ENCODE data around the gene LLGL2. TPM values are rescaled to one million over a fixed set of nuclear protein-coding genes. Genes with fewer than 3 reads are reported as not detected.
A peak's percentile ranks its signal among the peaks of the same experiment; 100 is the strongest.

LLGL2 gene
- total RNA-seq, 2 donors from 2014 or later, result 4.1 to 8.5 TPM

GRCh38 chr17:75512926-75513640 lies 12.4 kb upstream of the LLGL2 start:
- DNase-seq (ENCODE audit: low spot score), result no peak

GRCh38 chr17:75513641-75514000 lies 11.9 kb upstream of the LLGL2 start:
- peaks cover 17% of the 10 kb centered on the region for H3K36me3 ChIP-seq
- peak overlapping the region; percentile 93 to 97 for H3K27ac ChIP-seq
- TF ChIP-seq CTCF (IDR thresholded peaks at IDR 0.05), result no peak
- H3K4me1 ChIP-seq, result peaks cover 0 to 72% of the 10 kb centered on the region in 2 donors
- H3K9me3 ChIP-seq, result no peaks in the 10 kb centered on the region
- H3K4me3 ChIP-seq, result peak overlapping the region; percentile 95 to 99
- DNase-seq (ENCODE audit: low spot score), result no peak
- no peaks in the 10 kb centered on the region for H3K27me3 ChIP-seq

More at GRCh38 chr17:75512926-75513640, 12.4 kb upstream of the LLGL2 start:
- H3K9me3 ChIP-seq, result no peaks in the 10 kb centered on the region
- peaks cover 17% of the 10 kb centered on the region for H3K36me3 ChIP-seq
- peak overlapping the region; percentile 95 to 99 for H3K4me3 ChIP-seq
- peaks cover 0 to 77% of the 10 kb centered on the region in 2 donors for H3K4me1 ChIP-seq
- peak overlapping the region; percentile 93 to 97 for H3K27ac ChIP-seq
- H3K27me3 ChIP-seq, result no peaks in the 10 kb centered on the region
- no peak for TF ChIP-seq CTCF (IDR thresholded peaks at IDR 0.05)

GRCh38 chr17:75514299-75514918 lies 11.1 kb upstream of the LLGL2 start:
- Histone ChIP-seq H3K27ac (peak overlapping the region; percentile 93 to 97), H3K4me3 (peak overlapping the region; percentile 95 to 99), H3K36me3 (peaks cover 21% of the 10 kb centered on the region), H3K4me1 (peaks cover 0 to 64% of the 10 kb centered on the region in 2 donors), H3K9me3 (no peaks in the 10 kb centered on the region), H3K27me3 (no peaks in the 10 kb centered on the region)
- DNase-seq (ENCODE audit: low spot score), result no peak
- no peak for TF ChIP-seq CTCF (IDR thresholded peaks at IDR 0.05)

GRCh38 chr17:75514919-75515495 lies 10.5 kb upstream of the LLGL2 start:
- no peaks in the 10 kb centered on the region for H3K9me3 ChIP-seq
- peaks cover 23% of the 10 kb centered on the region for H3K36me3 ChIP-seq
- TF ChIP-seq CTCF (IDR thresholded peaks at IDR 0.05), result no peak
- peaks cover 0 to 58% of the 10 kb centered on the region in 2 donors for H3K4me1 ChIP-seq
- H3K4me3 ChIP-seq, result peak overlapping the region; percentile 95 to 99
- no peaks in the 10 kb centered on the region for H3K27me3 ChIP-seq
- H3K27ac ChIP-seq, result peak overlapping the region; percentile 93 to 97
- DNase-seq (ENCODE audit: low spot score), result no peak

- H3K36me3 ChIP-seq, result peaks cover 24% of the 10 kb centered on the region
- no peaks in the 10 kb centered on the region for H3K27me3 ChIP-seq
- H3K4me3 ChIP-seq, result peak within 1 kb of the TSS; percentile 95 to 99
- DNase-seq (ENCODE audit: low spot score), result peak; percentile 92
- peak within 1 kb of the TSS; percentile 93 to 97 for H3K27ac ChIP-seq
- TF ChIP-seq CTCF (IDR thresholded peaks at IDR 0.05), result peak; percentile 98
- H3K9me3 ChIP-seq, result no peaks in the 10 kb centered on the region
- peaks cover 0 to 52% of the 10 kb centered on the region in 2 donors for H3K4me1 ChIP-seq
Measured at GRCh38 chr17:75515496-75516254, 9.8 kb upstream of the LLGL2 start, which contains the start of gene CASKIN2. Gene CASKIN2 (minus strand): TSS chr17:75515537. CDS start chr17:75513804, 1,733 bp downstream.

Data from right atrium auricular region (tissue), 2 donors.